NCI-H1694 treated with DMSO at 0.1 percent for 48 hours (cell line): ENCODE results near the gene TAP1.
A peak's percentile ranks its signal among the peaks of the same experiment; 100 is the strongest.
"Not testable (repeated sequence)": the region's sequence is repeated elsewhere in the genome, so short reads cannot be mapped to it uniquely, and the experiment has no call there.

Experiments
- DNase-seq: peaks from one replicate; lab custom pipeline; 2025; lab: John Stamatoyannopoulos, UW

The TAP1 gene, protein sequence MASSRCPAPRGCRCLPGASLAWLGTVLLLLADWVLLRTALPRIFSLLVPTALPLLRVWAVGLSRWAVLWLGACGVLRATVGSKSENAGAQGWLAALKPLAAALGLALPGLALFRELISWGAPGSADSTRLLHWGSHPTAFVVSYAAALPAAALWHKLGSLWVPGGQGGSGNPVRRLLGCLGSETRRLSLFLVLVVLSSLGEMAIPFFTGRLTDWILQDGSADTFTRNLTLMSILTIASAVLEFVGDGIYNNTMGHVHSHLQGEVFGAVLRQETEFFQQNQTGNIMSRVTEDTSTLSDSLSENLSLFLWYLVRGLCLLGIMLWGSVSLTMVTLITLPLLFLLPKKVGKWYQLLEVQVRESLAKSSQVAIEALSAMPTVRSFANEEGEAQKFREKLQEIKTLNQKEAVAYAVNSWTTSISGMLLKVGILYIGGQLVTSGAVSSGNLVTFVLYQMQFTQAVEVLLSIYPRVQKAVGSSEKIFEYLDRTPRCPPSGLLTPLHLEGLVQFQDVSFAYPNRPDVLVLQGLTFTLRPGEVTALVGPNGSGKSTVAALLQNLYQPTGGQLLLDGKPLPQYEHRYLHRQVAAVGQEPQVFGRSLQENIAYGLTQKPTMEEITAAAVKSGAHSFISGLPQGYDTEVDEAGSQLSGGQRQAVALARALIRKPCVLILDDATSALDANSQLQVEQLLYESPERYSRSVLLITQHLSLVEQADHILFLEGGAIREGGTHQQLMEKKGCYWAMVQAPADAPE

GRCh38 chr6:32853541-32854375 is at the start of gene TAP1, which contains the start of gene PSMB9:
Gene TAP1 (minus strand): TSS chr6:32853704. CDS start chr6:32853636, 68 bp downstream.
Gene PSMB9 (plus strand): TSS chr6:32854192. CDS start chr6:32854230, 38 bp downstream.
- DNase-seq, result peak; percentile 83

- no peak for DNase-seq
These were observed 41.5 kb upstream of the TAP1 start for GRCh38 chr6:32895006-32895345.

DNA sequence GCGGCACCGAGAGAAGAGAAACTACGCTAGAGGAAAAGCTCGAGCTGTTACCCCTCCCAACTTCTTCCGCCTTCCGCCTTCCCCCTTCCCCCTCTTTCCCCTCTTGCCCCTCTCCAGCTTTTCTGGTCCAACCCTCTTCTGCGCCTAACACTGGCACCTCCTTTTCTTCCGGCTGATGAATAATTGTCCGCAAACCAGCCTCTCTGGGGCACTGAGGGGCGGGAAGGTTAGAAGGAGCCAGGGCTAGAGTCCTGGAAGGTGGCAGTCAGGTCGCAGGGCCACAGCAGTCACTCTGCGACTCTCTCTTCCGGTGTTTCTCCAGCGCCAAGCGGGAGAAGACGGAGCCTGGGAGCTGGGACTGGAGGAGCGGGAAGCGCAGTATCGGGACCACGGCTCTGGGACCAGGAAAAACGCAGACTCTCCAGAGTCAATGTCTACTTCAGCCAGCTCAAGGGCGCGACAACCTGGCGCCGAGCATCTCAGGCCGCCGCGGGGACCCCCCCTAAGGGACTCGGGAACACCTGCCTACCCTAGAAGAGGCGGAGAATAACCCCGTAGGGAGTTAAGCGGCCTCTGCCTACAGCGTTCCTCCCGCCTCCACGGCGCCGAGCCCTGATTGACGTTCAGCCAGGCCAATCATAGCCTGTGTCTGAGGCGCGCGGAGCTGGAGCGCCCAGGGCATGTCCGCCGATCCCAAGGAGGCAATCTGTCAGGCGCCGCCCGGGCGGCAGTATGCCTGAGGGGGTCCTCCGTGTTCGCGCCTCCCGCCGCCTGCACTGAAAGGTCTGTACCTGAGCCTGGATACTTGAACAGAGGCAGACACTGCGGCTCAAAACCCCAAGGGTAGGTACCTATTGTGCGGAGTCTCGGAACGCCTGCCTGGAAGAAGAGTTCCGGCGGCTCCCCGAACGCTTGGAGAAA is 40.8 kb upstream of the TAP1 start:
- DNase-seq, result peak; percentile 79

GRCh38 chr6:32890831-32891230 is 37.3 kb upstream of the TAP1 start:
- DNase-seq, result no peak

GRCh38 chr6:32889533-32889932 is 36.0 kb upstream of the TAP1 start:
- no peak for DNase-seq

DNA sequence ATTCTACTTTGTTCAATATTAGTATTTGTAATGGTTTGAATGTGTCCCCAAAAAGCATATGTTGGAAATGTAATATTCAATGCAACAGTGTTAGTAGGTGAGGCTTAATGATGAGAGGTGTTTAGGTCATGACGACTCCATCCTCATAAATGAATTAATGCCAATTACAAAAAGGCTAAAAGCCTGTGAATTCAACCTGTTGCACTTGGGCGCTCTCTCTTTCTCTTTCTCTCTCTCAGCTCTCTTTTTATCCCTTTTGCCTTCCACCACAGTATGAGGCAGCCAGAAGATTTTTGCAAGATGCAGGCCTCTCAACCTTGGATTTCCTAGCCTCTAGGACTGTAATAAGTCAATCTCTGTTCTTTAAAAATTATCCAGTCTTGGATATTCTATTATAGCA is 35.1 kb upstream of the TAP1 start:
- no peak for DNase-seq

GRCh38 chr6:32887616-32888015 is 34.1 kb upstream of the TAP1 start:
- no peak for DNase-seq

- no peak for DNase-seq
These were observed 33.3 kb upstream of the TAP1 start for GRCh38 chr6:32886681-32887383.

- peak; percentile 68 for DNase-seq
These were observed 32.3 kb upstream of the TAP1 start for GRCh38 chr6:32885698-32886286.

- DNase-seq, result no peak
These were observed 30.3 kb upstream of the TAP1 start for GRCh38 chr6:32883789-32884188.

GRCh38 chr6:32882879-32883250 is 29.4 kb upstream of the TAP1 start:
- no peak for DNase-seq

GRCh38 chr6:32880962-32881361 is 27.5 kb upstream of the TAP1 start:
- not testable (repeated sequence) for DNase-seq

- no peak for DNase-seq
These were observed 26.2 kb upstream of the TAP1 start for GRCh38 chr6:32879691-32880090.

DNA sequence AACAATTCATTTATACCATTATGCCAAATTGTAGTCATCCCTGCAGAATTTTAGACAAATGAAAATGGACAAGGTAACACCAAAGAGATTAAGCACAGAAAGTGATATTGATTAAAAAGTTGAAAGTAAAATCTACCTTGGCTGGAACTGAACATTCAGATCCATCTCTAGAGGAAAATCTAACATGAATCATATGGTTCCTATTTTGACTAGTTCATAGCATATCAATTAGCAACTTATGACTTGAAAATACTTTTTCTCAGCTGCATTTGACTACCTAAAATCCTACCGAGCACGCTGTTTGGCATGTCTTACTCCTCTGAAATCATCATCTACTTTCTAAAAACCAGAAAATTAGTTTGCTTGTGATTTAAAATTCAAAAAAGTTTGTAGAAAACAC is 23.1 kb upstream of the TAP1 start:
- DNase-seq, result no peak

- not testable (repeated sequence) for DNase-seq
These were observed 20.4 kb upstream of the TAP1 start for GRCh38 chr6:32873947-32874346.

- peak; percentile 54 for DNase-seq
These were observed 14.8 kb upstream of the TAP1 start for GRCh38 chr6:32868257-32868788.

GRCh38 chr6:32867554-32868256 is 14.2 kb upstream of the TAP1 start:
- no peak for DNase-seq

DNA sequence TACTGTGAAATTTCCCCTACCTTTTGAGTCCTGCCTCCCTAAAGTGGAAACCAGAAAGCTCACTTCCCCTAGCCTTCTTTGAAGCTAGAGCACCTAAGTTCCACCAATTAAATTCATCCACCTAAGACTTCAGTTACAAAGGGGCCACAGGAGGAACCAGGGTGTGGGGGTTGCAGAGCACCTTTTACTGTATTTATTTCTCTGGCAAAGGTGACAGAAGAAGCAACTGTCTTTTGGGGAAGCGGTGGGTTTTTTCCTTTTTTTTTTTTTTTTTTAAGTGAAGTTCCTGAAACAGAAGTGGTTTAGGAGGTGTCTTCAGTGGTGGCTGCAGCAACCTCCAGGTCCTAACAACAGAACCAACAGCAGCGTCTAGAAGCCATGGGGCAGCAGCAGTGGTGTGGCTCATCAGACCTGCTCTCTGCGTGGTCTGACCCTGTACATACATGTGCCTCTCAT is 13.5 kb upstream of the TAP1 start:
- DNase-seq, result no peak

- DNase-seq, result no peak
These were observed 12.4 kb upstream of the TAP1 start for GRCh38 chr6:32865724-32866443.
